ENCODE results near the gene ZNF547.

ZNF547 gene

GRCh38 chr19:57389730-57390598, 26.6 kb downstream of the ZNF547 start, which contains the start of gene ZNF548 (continued):
- TF ChIP-seq ZNF23 (tag by site-specific recombination; IDR thresholded peaks at IDR 0.05; ENCODE audit: borderline replicate concordance) (no peak), ZBTB11 (tag by site-specific recombination; conservative IDR thresholded peaks at IDR 0.05; ENCODE audit: low read depth) (peak; percentile 94), TCF7L2 (IDR thresholded peaks at IDR 0.05; ENCODE audit: borderline replicate concordance, low read depth, low read length) (no peak), ZBTB8A (tag by site-specific recombination; IDR thresholded peaks at IDR 0.05) (no peak), ZNF239 (tag by site-specific recombination; IDR thresholded peaks at IDR 0.05) (no peak), ZNF843 (tag by site-specific recombination; IDR thresholded peaks at IDR 0.05) (no peak), ZFP41 (tag by site-specific recombination; IDR thresholded peaks at IDR 0.05; ENCODE audit: borderline replicate concordance) (no peak), ZNF701 (tag by site-specific recombination; IDR thresholded peaks at IDR 0.05) (no peak), GLI4 (tag by site-specific recombination; IDR thresholded peaks at IDR 0.05) (0 out of 2 replicates have a peak, but pooled peaks have one; percentile 68), ZNF600 (tag by site-specific recombination; IDR thresholded peaks at IDR 0.05) (peak; percentile 44; the same call in 1 of the 2 replicates), ZFP37 (tag by site-specific recombination; IDR thresholded peaks at IDR 0.05) (peak; percentile 74; the same call in 1 of the 2 replicates), SP2 (tag by site-specific recombination; IDR thresholded peaks at IDR 0.05) (peak; percentile 90), ZBTB48 (tag by site-specific recombination; IDR thresholded peaks at IDR 0.05) (peak; percentile 78; the same call in 1 of the 2 replicates), ZNF792 (tag by site-specific recombination; IDR thresholded peaks at IDR 0.05) (no peak), ZNF19 (tag by site-specific recombination; IDR thresholded peaks at IDR 0.05; ENCODE audit: low read depth) (no peak), ZNF626 (tag by site-specific recombination; IDR thresholded peaks at IDR 0.05) (no peak), ZNF354C (tag by site-specific recombination; IDR thresholded peaks at IDR 0.05; ENCODE audit: borderline replicate concordance, low read depth) (no peak), ZNF76 (tag by site-specific recombination; IDR thresholded peaks at IDR 0.05; ENCODE audit: borderline replicate concordance, low read depth) (peak; percentile 87; the same call in 1 of the 2 replicates), ZNF335 (tag by site-specific recombination; conservative IDR thresholded peaks at IDR 0.05) (peak; percentile 99), ZBTB1 (tag by site-specific recombination; IDR thresholded peaks at IDR 0.05) (no peak)
- TF ChIP-seq, protein P1, sequence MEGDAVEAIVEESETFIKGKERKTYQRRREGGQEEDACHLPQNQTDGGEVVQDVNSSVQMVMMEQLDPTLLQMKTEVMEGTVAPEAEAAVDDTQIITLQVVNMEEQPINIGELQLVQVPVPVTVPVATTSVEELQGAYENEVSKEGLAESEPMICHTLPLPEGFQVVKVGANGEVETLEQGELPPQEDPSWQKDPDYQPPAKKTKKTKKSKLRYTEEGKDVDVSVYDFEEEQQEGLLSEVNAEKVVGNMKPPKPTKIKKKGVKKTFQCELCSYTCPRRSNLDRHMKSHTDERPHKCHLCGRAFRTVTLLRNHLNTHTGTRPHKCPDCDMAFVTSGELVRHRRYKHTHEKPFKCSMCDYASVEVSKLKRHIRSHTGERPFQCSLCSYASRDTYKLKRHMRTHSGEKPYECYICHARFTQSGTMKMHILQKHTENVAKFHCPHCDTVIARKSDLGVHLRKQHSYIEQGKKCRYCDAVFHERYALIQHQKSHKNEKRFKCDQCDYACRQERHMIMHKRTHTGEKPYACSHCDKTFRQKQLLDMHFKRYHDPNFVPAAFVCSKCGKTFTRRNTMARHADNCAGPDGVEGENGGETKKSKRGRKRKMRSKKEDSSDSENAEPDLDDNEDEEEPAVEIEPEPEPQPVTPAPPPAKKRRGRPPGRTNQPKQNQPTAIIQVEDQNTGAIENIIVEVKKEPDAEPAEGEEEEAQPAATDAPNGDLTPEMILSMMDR (tag by site-specific recombination; IDR thresholded peaks at IDR 0.05) = peak; percentile 92
- TF ChIP-seq, protein P2, sequence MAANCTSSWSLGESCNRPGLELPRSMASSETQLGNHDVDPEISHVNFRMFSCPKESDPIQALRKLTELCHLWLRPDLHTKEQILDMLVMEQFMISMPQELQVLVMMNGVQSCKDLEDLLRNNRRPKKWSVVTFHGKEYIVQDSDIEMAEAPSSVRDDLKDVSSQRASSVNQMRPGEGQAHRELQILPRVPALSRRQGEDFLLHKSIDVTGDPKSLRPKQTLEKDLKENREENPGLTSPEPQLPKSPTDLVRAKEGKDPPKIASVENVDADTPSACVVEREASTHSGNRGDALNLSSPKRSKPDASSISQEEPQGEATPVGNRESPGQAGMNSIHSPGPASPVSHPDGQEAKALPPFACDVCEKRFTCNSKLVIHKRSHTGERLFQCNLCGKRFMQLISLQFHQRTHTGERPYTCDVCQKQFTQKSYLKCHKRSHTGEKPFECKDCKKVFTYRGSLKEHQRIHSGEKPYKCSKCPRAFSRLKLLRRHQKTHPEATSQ (tag by site-specific recombination; IDR thresholded peaks at IDR 0.05) = no peak
- TF ChIP-seq, protein P3, sequence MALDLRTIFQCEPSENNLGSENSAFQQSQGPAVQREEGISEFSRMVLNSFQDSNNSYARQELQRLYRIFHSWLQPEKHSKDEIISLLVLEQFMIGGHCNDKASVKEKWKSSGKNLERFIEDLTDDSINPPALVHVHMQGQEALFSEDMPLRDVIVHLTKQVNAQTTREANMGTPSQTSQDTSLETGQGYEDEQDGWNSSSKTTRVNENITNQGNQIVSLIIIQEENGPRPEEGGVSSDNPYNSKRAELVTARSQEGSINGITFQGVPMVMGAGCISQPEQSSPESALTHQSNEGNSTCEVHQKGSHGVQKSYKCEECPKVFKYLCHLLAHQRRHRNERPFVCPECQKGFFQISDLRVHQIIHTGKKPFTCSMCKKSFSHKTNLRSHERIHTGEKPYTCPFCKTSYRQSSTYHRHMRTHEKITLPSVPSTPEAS (tag by site-specific recombination; IDR thresholded peaks at IDR 0.05) = no peak
- TF ChIP-seq, protein P4, sequence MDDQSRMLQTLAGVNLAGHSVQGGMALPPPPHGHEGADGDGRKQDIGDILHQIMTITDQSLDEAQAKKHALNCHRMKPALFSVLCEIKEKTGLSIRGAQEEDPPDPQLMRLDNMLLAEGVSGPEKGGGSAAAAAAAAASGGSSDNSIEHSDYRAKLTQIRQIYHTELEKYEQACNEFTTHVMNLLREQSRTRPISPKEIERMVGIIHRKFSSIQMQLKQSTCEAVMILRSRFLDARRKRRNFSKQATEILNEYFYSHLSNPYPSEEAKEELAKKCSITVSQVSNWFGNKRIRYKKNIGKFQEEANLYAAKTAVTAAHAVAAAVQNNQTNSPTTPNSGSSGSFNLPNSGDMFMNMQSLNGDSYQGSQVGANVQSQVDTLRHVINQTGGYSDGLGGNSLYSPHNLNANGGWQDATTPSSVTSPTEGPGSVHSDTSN (CRISPR knock-in tag; IDR thresholded peaks at IDR 0.05) = peak; percentile 93
- TF ChIP-seq, protein P5, sequence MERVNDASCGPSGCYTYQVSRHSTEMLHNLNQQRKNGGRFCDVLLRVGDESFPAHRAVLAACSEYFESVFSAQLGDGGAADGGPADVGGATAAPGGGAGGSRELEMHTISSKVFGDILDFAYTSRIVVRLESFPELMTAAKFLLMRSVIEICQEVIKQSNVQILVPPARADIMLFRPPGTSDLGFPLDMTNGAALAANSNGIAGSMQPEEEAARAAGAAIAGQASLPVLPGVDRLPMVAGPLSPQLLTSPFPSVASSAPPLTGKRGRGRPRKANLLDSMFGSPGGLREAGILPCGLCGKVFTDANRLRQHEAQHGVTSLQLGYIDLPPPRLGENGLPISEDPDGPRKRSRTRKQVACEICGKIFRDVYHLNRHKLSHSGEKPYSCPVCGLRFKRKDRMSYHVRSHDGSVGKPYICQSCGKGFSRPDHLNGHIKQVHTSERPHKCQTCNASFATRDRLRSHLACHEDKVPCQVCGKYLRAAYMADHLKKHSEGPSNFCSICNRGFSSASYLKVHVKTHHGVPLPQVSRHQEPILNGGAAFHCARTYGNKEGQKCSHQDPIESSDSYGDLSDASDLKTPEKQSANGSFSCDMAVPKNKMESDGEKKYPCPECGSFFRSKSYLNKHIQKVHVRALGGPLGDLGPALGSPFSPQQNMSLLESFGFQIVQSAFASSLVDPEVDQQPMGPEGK (tag by site-specific recombination; IDR thresholded peaks at IDR 0.05) = peak; percentile 38
- TF ChIP-seq, protein P6, sequence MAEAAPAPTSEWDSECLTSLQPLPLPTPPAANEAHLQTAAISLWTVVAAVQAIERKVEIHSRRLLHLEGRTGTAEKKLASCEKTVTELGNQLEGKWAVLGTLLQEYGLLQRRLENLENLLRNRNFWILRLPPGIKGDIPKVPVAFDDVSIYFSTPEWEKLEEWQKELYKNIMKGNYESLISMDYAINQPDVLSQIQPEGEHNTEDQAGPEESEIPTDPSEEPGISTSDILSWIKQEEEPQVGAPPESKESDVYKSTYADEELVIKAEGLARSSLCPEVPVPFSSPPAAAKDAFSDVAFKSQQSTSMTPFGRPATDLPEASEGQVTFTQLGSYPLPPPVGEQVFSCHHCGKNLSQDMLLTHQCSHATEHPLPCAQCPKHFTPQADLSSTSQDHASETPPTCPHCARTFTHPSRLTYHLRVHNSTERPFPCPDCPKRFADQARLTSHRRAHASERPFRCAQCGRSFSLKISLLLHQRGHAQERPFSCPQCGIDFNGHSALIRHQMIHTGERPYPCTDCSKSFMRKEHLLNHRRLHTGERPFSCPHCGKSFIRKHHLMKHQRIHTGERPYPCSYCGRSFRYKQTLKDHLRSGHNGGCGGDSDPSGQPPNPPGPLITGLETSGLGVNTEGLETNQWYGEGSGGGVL (tag by site-specific recombination; IDR thresholded peaks at IDR 0.05) = peak; percentile 14

Measured in HEK293 (cell line).